CD14-positive monocyte (primary cell): ENCODE data around the gene TMEM44. TPM values are rescaled to one million over a fixed set of nuclear protein-coding genes. Genes with fewer than 3 reads are reported as not detected.

ENCODE experiments used
- DNase-seq, 3 donors: peaks; one replicate each; pipeline ENCODE4 v3.0.0-alpha.2; 2011 to 2022
- H2AFZ ChIP-seq: 2 replicates; pipeline ENCODE4 v1.6.0; 2012; ENCODE audit warnings: mild to moderate bottlenecking, low read depth, low read length, inconsistent platforms; ENCODE audit not compliant: insufficient read depth, poor library complexity, severe bottlenecking
- H3K27ac ChIP-seq, 2 donors: 1 replicate in 1 of 2; 2 replicates in 1 of 2; pipeline ENCODE4 v1.5.1; 2012 to 2013; ENCODE audit warnings: low read length in 2 of 2, control low read depth in 1 of 2, inconsistent platforms in 1 of 2, low read depth in 1 of 2, mild to moderate bottlenecking in 1 of 2
- H3K27me3 ChIP-seq, 2 donors: one replicate each; pipeline versions ENCODE4 v1.6.0 to v1.6.1; 2011 to 2013; ENCODE audit warnings: low read length in 2 of 2; ENCODE audit not compliant: control insufficient read depth in 2 of 2, insufficient read depth in 2 of 2
- H3K36me3 ChIP-seq, 2 donors: replicated peaks in 1 of 2; 1 replicate in 1 of 2; 2 replicates in 1 of 2; pipeline versions ENCODE4 v1.5.1 to v1.6.1; 2012 to 2013; ENCODE audit warnings: low read length in 2 of 2, control low read depth in 1 of 2, inconsistent platforms in 1 of 2, mild to moderate bottlenecking in 1 of 2; ENCODE audit not compliant: insufficient read depth in 2 of 2, control insufficient read depth in 1 of 2
- H3K4me1 ChIP-seq, 2 donors: 1 replicate in 1 of 2; 2 replicates in 1 of 2; pipeline versions ENCODE4 v1.5.1 to v1.6.1; 2012 to 2013; ENCODE audit warnings: low read length in 2 of 2, control low read depth in 1 of 2, inconsistent platforms in 1 of 2, mild to moderate bottlenecking in 1 of 2, moderate library complexity in 1 of 2; ENCODE audit not compliant: insufficient read depth in 2 of 2, control insufficient read depth in 1 of 2
- H3K4me2 ChIP-seq: replicated peaks from 2 replicates; pipeline ENCODE3; 2012; ENCODE audit warnings: low read length, moderate library complexity, mild to moderate bottlenecking; ENCODE audit not compliant: poor library complexity, severe bottlenecking; ENCODE audit errors: extremely low read depth
- H3K4me3 ChIP-seq, 3 experiments: fragments of 200-600 bp in 1 of 3; sonication (generic) in 1 of 3; replicated peaks in 1 of 3; 1 replicate in 2 of 3; 2 replicates in 1 of 3; pipeline ENCODE4 v1.5.1; 2011 to 2013; ENCODE audit warnings: low read length in 3 of 3, mild to moderate bottlenecking in 3 of 3, control low read depth in 2 of 3, low read depth in 2 of 3, inconsistent platforms in 1 of 3, moderate library complexity in 1 of 3
- H3K79me2 ChIP-seq: 2 replicates; pipeline ENCODE4 v1.6.0; 2012; ENCODE audit warnings: mild to moderate bottlenecking, control low read depth, inconsistent platforms, low read length, moderate library complexity; ENCODE audit not compliant: insufficient read depth
- H3K9ac ChIP-seq: 2 replicates; pipeline ENCODE4 v1.6.0; 2017; ENCODE audit warnings: low read length, mild to moderate bottlenecking; ENCODE audit not compliant: insufficient read depth, poor library complexity, severe bottlenecking
- H3K9me3 ChIP-seq, 2 donors: replicated peaks in 1 of 2; 1 replicate in 1 of 2; 2 replicates in 1 of 2; pipeline versions ENCODE4 v1.5.1 to v1.6.1; 2012 to 2013; ENCODE audit warnings: low read length in 2 of 2, control low read depth in 1 of 2; ENCODE audit not compliant: control insufficient read depth in 1 of 2, insufficient read depth in 1 of 2
- H4K20me1 ChIP-seq: 2 replicates; pipeline ENCODE4 v1.6.0; 2012; ENCODE audit warnings: mild to moderate bottlenecking, low read length, control low read depth, moderate library complexity; ENCODE audit not compliant: insufficient read depth
- H3K27ac Mint-ChIP-seq, 7 donors: one replicate each; pipeline ENCODE4 v1.8.0; 2020; ENCODE audit warnings: mild to moderate bottlenecking in 7 of 7, mixed read lengths in 7 of 7, moderate library complexity in 6 of 7, inconsistent platforms in 2 of 7
- H3K27me3 Mint-ChIP-seq, 3 donors: one replicate each; pipeline ENCODE4 v1.8.0; 2021 to 2022; ENCODE audit warnings: low read depth in 3 of 3, mild to moderate bottlenecking in 3 of 3, mixed read lengths in 3 of 3, moderate library complexity in 3 of 3, inconsistent platforms in 1 of 3
- H3K36me3 Mint-ChIP-seq, 2 donors: one replicate each; pipeline ENCODE4 v1.8.0; 2020; ENCODE audit warnings: mixed read lengths in 2 of 2, inconsistent platforms in 1 of 2, mild to moderate bottlenecking in 1 of 2
- H3K4me1 Mint-ChIP-seq: one replicate; pipeline ENCODE4 v1.8.0; 2020; ENCODE audit warnings: mild to moderate bottlenecking, mixed read lengths
- H3K4me3 Mint-ChIP-seq, 2 donors: one replicate each; pipeline ENCODE4 v1.8.0; 2020; ENCODE audit warnings: mild to moderate bottlenecking in 2 of 2, mixed read lengths in 2 of 2, moderate library complexity in 1 of 2
- H3K9me3 Mint-ChIP-seq, 7 donors: one replicate each; pipeline ENCODE4 v1.8.0; 2020 to 2022; ENCODE audit warnings: mixed read lengths in 7 of 7, mild to moderate bottlenecking in 6 of 7, moderate library complexity in 6 of 7, inconsistent platforms in 2 of 7
- CTCF ChIP-seq: fragments of 200-600 bp; IDR thresholded peaks from one replicate; pipeline ENCODE4 v1.8.0; 2022; ENCODE audit warnings: antibody characterized with exemption, mild to moderate bottlenecking
- WGBS: methylation state at CpG from one replicate; pipeline ENCODE4 v1.1.5; 2013; ENCODE audit warnings: missing lambda C conversion rate; ENCODE audit not compliant: insufficient coverage; 5-methylcytosine and 5-hydroxymethylcytosine counted together
- intact Hi-C, 2 donors: fragments of 100-400 bp; cut with micrococcal nuclease; formaldehyde crosslinking; loops; one replicate each; pipeline versions ENCODE4 v1.15.0 to v1.15.1; 2023
- polyA plus RNA-seq, 3 donors: library from polyadenylated mRNA; depleted of rRNA in 1 of 3; unstranded in 2 of 3; stranded (reverse) in 1 of 3; fragments of 300-500 nt in 2 of 3; fragments of >200 nt in 1 of 3; fragmentation: Illumina TruSeq in 2 of 3; gene quantifications; 1 replicate in 2 of 3; 2 replicates in 1 of 3; pipeline ENCODE4 v1.2.3, GENCODE V29; 2012 to 2021

TMEM44 gene
- polyA plus RNA-seq, 3 donors, result 0.68 TPM; not detected in 2

DNA sequence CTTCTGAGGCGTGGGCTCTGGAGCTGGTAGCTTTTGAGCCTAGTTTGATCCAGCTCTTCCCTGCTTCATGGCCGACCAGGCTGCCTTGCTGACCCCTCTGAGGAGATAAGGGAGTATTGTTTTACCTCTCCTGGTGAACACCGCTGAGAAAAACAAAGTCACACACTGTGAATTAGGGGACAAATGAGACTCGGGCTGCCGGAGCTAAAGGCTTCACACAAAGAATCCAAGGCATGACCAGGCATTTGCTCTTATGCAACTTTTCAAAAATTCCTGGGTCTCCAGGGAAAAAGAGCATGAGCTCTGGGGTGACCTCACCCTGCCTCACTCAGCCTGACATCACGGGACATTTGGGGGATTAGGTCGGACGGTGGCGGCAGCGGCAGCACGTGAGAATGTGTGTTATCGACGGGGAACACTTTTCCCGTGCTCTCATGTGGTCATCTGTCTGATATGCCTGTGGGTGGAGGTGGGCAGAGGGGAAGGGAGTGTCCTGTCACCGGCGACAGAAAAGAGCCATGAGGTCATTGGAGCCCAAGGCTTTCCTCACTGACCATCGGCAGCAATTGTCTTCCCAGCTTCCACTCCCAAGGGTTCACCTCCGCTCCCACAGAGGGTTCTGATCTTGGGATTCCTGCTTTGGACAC, 61.0 kb downstream of the TMEM44 start:
- Mint-ChIP-seq H3K27me3 (peaks cover 15 to 20% (median 19%) of the 10 kb centered on the region in 3 donors), H3K4me3 (peak overlapping the region; percentile 42 to 72), H3K36me3 (peaks cover 0 to 3% of the 10 kb centered on the region in 2 donors), H3K27ac (peak overlapping the region in 6 of 7 donors; percentile 28 to 79 (median 62)), H3K4me1 (peaks cover 61% of the 10 kb centered on the region), H3K9me3 (peaks cover 0 to 2% (median 0%) of the 10 kb centered on the region in 7 donors)
- Histone ChIP-seq H3K4me1 (peaks cover 45 to 57% of the 10 kb centered on the region in 2 donors), H2AFZ (peak overlapping the region; percentile 33), H3K9me3 (no peaks in the 10 kb centered on the region), H3K4me3 (no peak overlapping the region), H3K9ac (peak overlapping the region; percentile 35), H3K79me2 (no peaks in the 10 kb centered on the region), H3K27ac (no peak overlapping the region), H3K4me2 (no peak overlapping the region), H3K27me3 (peaks cover 0 to 9% of the 10 kb centered on the region in 2 donors), H4K20me1 (no peaks in the 10 kb centered on the region), H3K36me3 (no peaks in the 10 kb centered on the region)
- intact Hi-C loops, result loop anchor here (5.0 kb wide), 4 partner anchors 40 to 100 kb away; partner anchors contain the start of gene ATP13A3 (in 1 of the 2)
- WGBS, result 53% methylated on average over 11 of the region's 18 CpGs
- TF ChIP-seq CTCF, result no peak
- peak; percentile 65 to 95 (median 67) for DNase-seq

DNA sequence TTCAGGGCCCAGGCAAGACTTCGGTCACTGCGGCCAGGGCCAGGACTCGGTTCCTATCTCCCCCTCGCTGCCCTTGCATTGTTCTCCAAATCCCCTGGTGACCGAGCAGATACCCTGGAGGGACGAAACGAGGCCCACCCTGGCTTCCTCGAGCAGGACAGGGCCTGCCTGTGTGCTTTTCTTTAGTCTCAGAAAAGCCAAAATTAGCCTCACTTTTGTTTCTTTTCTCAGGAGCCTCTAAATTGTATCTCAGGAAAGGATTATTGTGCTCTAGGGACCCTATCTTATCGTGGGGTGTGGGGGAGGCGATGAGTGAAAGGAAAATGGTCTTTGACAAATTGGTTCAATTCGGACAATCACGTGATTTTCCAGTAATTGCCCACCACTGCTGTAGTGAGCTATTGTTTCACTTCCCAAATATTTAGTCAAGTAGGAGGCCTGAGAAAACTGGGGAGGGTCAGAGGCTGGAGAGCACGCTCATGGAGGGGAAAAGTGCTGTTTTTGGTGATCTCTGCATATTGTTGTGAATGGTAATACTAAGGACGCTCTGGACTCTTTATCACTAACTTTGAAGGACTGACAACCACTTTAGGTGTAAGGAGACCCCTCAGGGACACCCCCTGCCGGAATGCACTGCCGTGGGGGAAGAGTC, 61.6 kb downstream of the TMEM44 start:
- H3K4me2 ChIP-seq, result no peak overlapping the region

More for the DNA sequence above, 61.6 kb downstream of the TMEM44 start:
- H3K9me3 Mint-ChIP-seq, result peaks cover 0 to 2% (median 0%) of the 10 kb centered on the region in 7 donors
- intact Hi-C loops, result loop anchor here (5.0 kb wide), 4 partner anchors 39 to 99 kb away; partner anchors contain the start of gene ATP13A3 (in 1 of the 2)
- WGBS, result 88% methylated on average over 7 of the region's 16 CpGs
- peaks cover 0 to 3% of the 10 kb centered on the region in 2 donors for H3K36me3 Mint-ChIP-seq
- peaks cover 62% of the 10 kb centered on the region for H3K4me1 Mint-ChIP-seq
- Histone ChIP-seq H4K20me1 (no peaks in the 10 kb centered on the region), H3K27me3 (peaks cover 0 to 9% of the 10 kb centered on the region in 2 donors), H3K9ac (no peak overlapping the region), H3K4me3 (no peak overlapping the region), H3K4me1 (peaks cover 45 to 57% of the 10 kb centered on the region in 2 donors), H3K27ac (no peak overlapping the region), H3K9me3 (no peaks in the 10 kb centered on the region), H3K79me2 (no peaks in the 10 kb centered on the region), H2AFZ (peak overlapping the region; percentile 3), H3K36me3 (no peaks in the 10 kb centered on the region)
- no peak for TF ChIP-seq CTCF
- peak overlapping the region in 4 of 7 donors; percentile 37 to 79 (median 62) for H3K27ac Mint-ChIP-seq
- H3K27me3 Mint-ChIP-seq, result peaks cover 15 to 20% (median 19%) of the 10 kb centered on the region in 3 donors
- peak overlapping the region; percentile 42 to 72 for H3K4me3 Mint-ChIP-seq
- DNase-seq, result peak in 2 of 3 donors; percentile 40 to 59
